ENCODE data around the gene GMDS. TPM values are rescaled to one million over a fixed set of nuclear protein-coding genes. Genes with fewer than 3 reads are reported as not detected.

Gene GMDS
- total and polyA plus RNA-seq, 11 donors, result 4.5 to 10.7 (median 7.0) TPM

GRCh38 chr6:2183752-2184151, 61.7 kb downstream of the GMDS start:
- no peaks in the 10 kb centered on the region for H3K9me3 ChIP-seq
- H3K4me3 ChIP-seq, result no peak overlapping the region
- H3K36me3 ChIP-seq, result no peaks in the 10 kb centered on the region
- 99 to 100% (median 100%) methylated on average over 1 of the region's 1 CpG for WGBS, 4 donors
- no peak overlapping the region for H3K27ac ChIP-seq
- intact Hi-C loops (cut with DNase I), result no loop called here
- TF ChIP-seq POLR2A (IDR thresholded peaks at IDR 0.05) (no peak), CTCF (IDR thresholded peaks at IDR 0.05) (no peak)
- DNase-seq, result no peak
- H3K27me3 ChIP-seq, result no peaks in the 10 kb centered on the region
- ATAC-seq, result no peak
- peaks cover 0 to 8% (median 0%) of the 10 kb centered on the region in 12 donors for H3K4me1 ChIP-seq

- ATAC-seq (no peak), DNase-seq (no peak)
- intact Hi-C loops (cut with DNase I), result no loop called here
- H3K27ac ChIP-seq, result no peak overlapping the region
- H3K27me3 ChIP-seq, result no peaks in the 10 kb centered on the region
- H3K4me3 ChIP-seq, result no peak overlapping the region
- TF ChIP-seq POLR2A (IDR thresholded peaks at IDR 0.05) (no peak), CTCF (IDR thresholded peaks at IDR 0.05) (no peak)
- H3K4me1 ChIP-seq, result peaks cover 0 to 8% (median 0%) of the 10 kb centered on the region in 12 donors
- H3K36me3 ChIP-seq, result no peaks in the 10 kb centered on the region
- peaks cover 0 to 1% (median 0%) of the 10 kb centered on the region in 12 donors for H3K9me3 ChIP-seq
Observed at GRCh38 chr6:2183246-2183645, 62.2 kb downstream of the GMDS start.

GRCh38 chr6:2182251-2182650, 63.2 kb downstream of the GMDS start:
- 80 to 93% (median 87%) methylated on average over 1 of the region's 1 CpG for WGBS, 4 donors
- H3K27ac ChIP-seq, result no peak overlapping the region
- H3K9me3 ChIP-seq, result peaks cover 0 to 6% (median 0%) of the 10 kb centered on the region in 12 donors
- TF ChIP-seq POLR2A (IDR thresholded peaks at IDR 0.05) (no peak), CTCF (IDR thresholded peaks at IDR 0.05) (no peak)
- H3K4me1 ChIP-seq, result peaks cover 0 to 8% (median 0%) of the 10 kb centered on the region in 12 donors
- no peak for ATAC-seq
- H3K4me3 ChIP-seq, result no peak overlapping the region
- intact Hi-C loops (cut with DNase I), result no loop called here
- no peak for DNase-seq
- H3K36me3 ChIP-seq, result no peaks in the 10 kb centered on the region
- no peaks in the 10 kb centered on the region for H3K27me3 ChIP-seq

GRCh38 chr6:2181567-2181966, 63.8 kb downstream of the GMDS start:
- Histone ChIP-seq H3K4me1 (peaks cover 0 to 8% (median 0%) of the 10 kb centered on the region in 12 donors), H3K9me3 (peaks cover 0 to 6% (median 0%) of the 10 kb centered on the region in 12 donors), H3K27ac (no peak overlapping the region), H3K4me3 (no peak overlapping the region), H3K27me3 (no peaks in the 10 kb centered on the region), H3K36me3 (no peaks in the 10 kb centered on the region)
- 77 to 91% (median 85%) methylated on average over 2 of the region's 2 CpGs for WGBS, 4 donors
- TF ChIP-seq CTCF (IDR thresholded peaks at IDR 0.05) (no peak), POLR2A (IDR thresholded peaks at IDR 0.05) (no peak)
- intact Hi-C loops (cut with DNase I), result no loop called here
- ATAC-seq, result no peak
- no peak for DNase-seq

All from heart left ventricle (tissue), 16 donors.